Thyroid gland (tissue), 4 donors: Measurements from ENCODE around the gene TTLL10.
A peak's percentile ranks its signal among the peaks of the same experiment; 100 is the strongest.

Source experiments
- POLR2A ChIP-seq, 2 donors: fragments of 450-650 bp; IDR thresholded peaks; one replicate each; pipeline ENCODE4 v1.6.1; 2017; ENCODE audit warnings: antibody characterized with exemption in 2 of 2, mild to moderate bottlenecking in 2 of 2, moderate library complexity in 1 of 2
- TF ChIP-seq, protein P1 (sequence below), 6 experiments: fragments of 200-600 bp in 3 of 6; fragments of 450-650 bp in 3 of 6; sonication (generic) in 3 of 6; IDR thresholded peaks; one replicate each; pipeline ENCODE4 v1.5.1; 2016 to 2019; ENCODE audit warnings: antibody characterized with exemption in 6 of 6, mild to moderate bottlenecking in 2 of 6, inconsistent platforms in 1 of 6, moderate library complexity in 1 of 6

DNA sequence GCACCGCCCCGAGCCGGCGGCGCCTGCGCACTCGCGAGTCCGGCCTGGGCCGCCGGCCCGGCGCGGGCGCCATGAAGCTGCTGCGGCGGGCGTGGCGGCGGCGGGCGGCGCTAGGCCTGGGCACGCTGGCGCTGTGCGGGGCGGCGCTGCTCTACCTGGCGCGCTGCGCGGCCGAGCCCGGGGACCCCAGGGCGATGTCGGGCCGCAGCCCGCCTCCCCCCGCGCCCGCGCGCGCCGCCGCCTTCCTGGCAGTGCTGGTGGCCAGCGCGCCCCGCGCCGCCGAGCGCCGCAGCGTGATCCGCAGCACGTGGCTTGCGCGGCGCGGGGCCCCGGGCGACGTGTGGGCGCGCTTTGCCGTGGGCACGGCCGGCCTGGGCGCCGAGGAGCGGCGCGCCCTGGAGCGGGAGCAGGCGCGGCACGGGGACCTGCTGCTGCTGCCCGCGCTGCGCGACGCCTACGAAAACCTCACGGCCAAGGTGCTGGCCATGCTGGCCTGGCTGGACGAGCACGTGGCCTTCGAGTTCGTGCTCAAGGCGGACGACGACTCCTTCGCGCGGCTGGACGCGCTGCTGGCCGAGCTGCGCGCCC, 58.6 kb downstream of the TTLL10 start, which contains the start of gene B3GALT6:
- TF ChIP-seq, protein P1, sequence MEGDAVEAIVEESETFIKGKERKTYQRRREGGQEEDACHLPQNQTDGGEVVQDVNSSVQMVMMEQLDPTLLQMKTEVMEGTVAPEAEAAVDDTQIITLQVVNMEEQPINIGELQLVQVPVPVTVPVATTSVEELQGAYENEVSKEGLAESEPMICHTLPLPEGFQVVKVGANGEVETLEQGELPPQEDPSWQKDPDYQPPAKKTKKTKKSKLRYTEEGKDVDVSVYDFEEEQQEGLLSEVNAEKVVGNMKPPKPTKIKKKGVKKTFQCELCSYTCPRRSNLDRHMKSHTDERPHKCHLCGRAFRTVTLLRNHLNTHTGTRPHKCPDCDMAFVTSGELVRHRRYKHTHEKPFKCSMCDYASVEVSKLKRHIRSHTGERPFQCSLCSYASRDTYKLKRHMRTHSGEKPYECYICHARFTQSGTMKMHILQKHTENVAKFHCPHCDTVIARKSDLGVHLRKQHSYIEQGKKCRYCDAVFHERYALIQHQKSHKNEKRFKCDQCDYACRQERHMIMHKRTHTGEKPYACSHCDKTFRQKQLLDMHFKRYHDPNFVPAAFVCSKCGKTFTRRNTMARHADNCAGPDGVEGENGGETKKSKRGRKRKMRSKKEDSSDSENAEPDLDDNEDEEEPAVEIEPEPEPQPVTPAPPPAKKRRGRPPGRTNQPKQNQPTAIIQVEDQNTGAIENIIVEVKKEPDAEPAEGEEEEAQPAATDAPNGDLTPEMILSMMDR (IDR thresholded peaks at IDR 0.05), result no peak
- TF ChIP-seq POLR2A (IDR thresholded peaks at IDR 0.05), result peak in 1 of 2 donors; percentile 70
